GM10266 (cell line): ENCODE measurements around the gene XKRX.

Experiments
- DNase-seq: peaks from one replicate; pipeline ENCODE4 v3.0.0; 2012; ENCODE audit errors: extremely low spot score
- CTCF ChIP-seq: IDR thresholded peaks from 2 replicates; pipeline ENCODE4 v1.5.1; 2012; ENCODE audit warnings: mild to moderate bottlenecking, low read depth; ENCODE audit not compliant: control insufficient read depth, insufficient read depth; ENCODE audit errors: missing control alignments

XKRX gene

GRCh38 chrX:100931218-100931924 lies 2.7 kb upstream of the XKRX start:
- DNase-seq: peak; percentile 26

GRCh38 chrX:100926453-100926852 lies 2.3 kb downstream of the XKRX start:
- no peak for TF ChIP-seq CTCF
- DNase-seq: no peak

More at GRCh38 chrX:100931218-100931924, 2.7 kb upstream of the XKRX start:
- TF ChIP-seq CTCF: no peak

- TF ChIP-seq CTCF: no peak
These were observed 4.3 kb downstream of the XKRX start for GRCh38 chrX:100924375-100924774.

GRCh38 chrX:100915562-100915961 lies 13.2 kb downstream of the XKRX start:
- DNase-seq: no peak
- TF ChIP-seq CTCF: no peak

More at GRCh38 chrX:100924375-100924774, 4.3 kb downstream of the XKRX start:
- DNase-seq: no peak

- no peak for TF ChIP-seq CTCF
- no peak for DNase-seq
These were observed 15.6 kb downstream of the XKRX start for GRCh38 chrX:100913111-100913510.

GRCh38 chrX:100911731-100912130 lies 17.0 kb downstream of the XKRX start:
- no peak for DNase-seq

More at GRCh38 chrX:100911731-100912130, 17.0 kb downstream of the XKRX start:
- no peak for TF ChIP-seq CTCF
